ENCODE results near the gene TRMU.

The TRMU gene, protein sequence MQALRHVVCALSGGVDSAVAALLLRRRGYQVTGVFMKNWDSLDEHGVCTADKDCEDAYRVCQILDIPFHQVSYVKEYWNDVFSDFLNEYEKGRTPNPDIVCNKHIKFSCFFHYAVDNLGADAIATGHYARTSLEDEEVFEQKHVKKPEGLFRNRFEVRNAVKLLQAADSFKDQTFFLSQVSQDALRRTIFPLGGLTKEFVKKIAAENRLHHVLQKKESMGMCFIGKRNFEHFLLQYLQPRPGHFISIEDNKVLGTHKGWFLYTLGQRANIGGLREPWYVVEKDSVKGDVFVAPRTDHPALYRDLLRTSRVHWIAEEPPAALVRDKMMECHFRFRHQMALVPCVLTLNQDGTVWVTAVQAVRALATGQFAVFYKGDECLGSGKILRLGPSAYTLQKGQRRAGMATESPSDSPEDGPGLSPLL

GRCh38 chr22:46335201-46336118 lies at the start of gene TRMU:
TSS of gene TRMU (plus strand) at chr22:46335714. CDS start at chr22:46335765, 51 bp downstream.
- no peak for DNase-seq

GRCh38 chr22:46286006-46286405 lies 49.5 kb upstream of the TRMU start:
- DNase-seq, result no peak

DNA sequence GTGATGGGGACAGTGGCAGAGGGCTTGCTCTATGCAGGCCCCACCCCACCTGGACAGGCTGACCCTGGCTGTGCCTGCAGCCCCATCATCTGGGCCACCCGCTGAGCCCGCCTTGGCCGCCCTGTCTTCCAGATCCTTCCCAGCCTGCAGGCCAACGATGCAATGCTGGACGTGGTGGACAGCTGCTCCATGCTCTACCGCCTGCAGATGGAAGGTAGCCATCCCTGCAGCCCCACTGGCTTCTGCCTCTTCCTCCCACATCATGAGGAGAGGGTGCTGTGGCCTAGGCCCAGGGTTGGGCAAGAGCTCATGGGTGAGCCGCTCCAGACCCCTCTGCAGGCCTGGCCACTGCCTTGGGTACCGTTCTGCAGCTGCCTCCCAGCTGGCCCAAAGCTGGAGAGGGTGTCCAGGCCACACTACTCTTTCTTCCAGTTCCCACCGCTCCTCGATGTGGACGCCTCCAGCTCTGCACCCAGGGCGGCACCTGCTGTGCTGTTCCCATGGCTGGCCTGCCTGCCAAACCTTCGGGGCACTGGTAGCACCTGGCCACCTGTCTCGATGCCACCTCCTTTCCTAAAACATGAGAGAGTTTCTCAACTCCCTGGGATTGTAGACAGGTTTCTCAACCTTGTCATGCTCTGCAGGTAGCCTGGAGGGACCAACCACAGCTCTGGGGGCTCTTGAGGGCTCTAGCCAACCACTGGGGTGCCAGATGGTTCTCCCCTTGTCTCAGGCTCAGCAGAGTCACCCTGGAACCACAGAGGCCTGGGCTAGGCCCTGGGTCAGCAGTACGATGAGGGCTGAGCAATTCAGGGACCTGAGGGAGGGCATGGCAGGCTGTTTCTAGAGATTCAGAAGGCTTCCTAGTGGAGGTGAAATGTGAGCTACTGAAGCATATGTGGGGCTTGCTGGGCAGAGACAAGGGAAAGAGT lies 48.3 kb upstream of the TRMU start:
- no peak for DNase-seq

GRCh38 chr22:46287873-46288751 lies 47.4 kb upstream of the TRMU start:
- no peak for DNase-seq

GRCh38 chr22:46288846-46289243 lies 46.7 kb upstream of the TRMU start:
- no peak for DNase-seq

DNA sequence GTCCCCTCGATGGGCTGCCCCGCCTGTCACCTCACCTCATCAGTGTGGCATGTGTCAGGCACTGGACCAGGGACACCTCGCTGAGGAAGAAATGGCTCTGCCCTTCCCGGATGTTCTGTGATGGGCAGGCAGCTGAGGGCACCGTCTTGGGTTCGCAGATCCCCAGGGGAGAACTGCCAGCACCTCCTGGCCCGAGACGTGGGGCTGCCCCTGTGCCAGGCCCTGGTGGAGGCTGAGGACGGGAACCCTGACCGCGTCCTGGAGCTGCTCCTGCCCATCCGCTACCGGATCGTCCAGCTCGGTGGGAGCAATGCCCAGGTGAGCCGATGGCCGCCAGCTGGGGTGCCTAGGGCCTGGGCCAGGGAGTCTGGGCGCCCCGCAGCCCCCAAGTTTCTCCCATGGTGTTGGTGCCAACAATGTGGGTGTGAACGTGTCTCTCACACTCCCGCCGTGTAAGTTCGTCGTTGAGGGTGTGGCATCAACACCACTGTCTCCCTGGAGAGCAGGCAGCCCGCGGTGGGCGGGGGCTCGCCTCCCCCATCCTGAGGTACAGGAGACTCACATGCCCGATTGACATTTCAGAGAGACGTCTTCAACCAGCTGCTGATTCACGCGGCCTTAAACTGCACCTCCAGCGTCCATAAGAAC lies 46.1 kb upstream of the TRMU start:
- DNase-seq, result no peak

GRCh38 chr22:46290121-46290842 lies 45.2 kb upstream of the TRMU start:
- DNase-seq, result no peak

DNA sequence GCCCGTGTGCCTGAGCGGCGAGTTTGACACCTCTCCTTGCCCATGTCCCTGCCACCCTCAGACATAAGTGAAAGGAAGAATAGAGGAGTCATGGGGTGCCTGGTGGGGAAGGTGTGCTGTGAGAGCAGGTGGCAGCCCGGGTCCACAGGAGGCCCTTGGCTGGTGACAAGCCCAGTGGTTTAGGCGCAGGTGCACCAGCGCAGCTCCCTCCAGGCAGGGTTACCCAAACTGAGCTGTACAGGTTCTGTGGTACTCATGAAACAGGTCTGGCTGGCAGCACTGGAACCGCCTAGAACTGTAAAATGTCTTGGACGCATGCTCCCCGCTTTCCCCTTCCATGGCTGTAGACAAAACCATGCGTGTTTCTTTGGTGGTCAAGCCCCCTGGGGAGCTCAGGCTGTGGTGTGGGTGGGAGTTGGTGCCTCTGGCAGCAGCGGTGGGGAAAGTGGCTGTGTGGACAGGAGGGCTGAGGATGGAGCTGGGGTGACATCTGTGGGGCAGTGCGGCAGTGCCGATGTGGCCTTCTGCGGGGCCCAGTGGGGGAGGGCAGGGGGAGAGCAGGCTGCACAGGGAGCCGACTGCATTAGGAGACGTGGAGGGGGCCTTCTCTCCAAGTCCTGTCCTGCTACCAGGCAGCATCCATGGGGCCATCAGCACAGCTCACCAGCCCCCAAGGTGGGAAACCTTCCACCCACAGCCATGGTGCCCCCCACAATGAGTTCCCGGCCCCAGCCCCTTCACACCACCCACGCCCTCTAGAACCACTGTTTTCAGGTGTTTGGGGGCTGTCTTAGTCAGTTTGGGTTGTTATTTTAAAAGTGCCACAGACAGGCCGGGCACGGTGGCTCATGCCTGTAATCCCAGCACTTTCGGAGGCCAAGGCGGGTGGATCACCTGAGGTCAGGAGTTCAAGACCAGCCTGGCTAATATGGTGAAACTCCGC lies 44.4 kb upstream of the TRMU start:
- no peak for DNase-seq

DNA sequence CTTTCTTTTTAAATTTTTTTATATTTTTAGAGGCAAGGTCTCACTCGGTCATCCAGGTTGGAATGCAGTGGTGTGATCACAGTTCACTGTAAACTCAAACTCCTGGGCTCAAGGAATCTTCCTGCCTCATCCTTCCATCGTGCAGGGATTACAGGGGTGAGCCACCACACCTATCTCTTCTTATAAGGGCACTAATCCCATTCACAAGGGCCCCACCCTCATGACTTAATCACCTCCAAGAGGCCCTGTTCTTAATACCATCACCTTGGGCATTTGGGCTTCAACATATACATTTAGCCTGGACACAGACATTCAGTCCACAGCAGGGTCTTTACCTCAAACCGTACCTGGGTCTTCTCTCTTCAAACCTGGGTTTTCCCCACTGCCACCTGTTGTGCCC lies 43.3 kb upstream of the TRMU start:
- no peak for DNase-seq

DNA sequence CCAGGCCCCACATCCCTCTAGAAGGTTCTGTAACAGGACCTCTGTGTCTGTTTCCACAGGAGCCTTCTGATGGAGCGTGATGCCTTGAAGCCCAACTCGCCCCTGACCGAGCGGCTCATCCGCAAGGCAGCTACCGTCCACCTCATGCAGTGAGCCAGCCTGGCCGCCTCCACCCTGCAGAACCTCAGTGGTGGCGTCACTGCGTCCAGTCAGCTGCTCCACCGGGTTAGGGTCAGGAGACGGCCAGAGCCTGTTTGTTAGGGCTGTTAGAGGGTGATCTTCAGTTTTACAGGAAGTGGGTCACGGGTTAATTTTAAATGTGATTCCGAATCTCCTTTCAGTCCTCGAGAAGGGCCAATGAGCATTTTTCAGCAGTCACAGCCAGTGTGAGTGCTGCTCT lies 42.8 kb upstream of the TRMU start:
- DNase-seq, result no peak

GRCh38 chr22:46293577-46294260 lies 41.8 kb upstream of the TRMU start:
- DNase-seq, result no peak

GRCh38 chr22:46294784-46295183 lies 40.7 kb upstream of the TRMU start:
- no peak for DNase-seq

- no peak for DNase-seq
Observed at GRCh38 chr22:46295277-46295971, 40.1 kb upstream of the TRMU start.

DNA sequence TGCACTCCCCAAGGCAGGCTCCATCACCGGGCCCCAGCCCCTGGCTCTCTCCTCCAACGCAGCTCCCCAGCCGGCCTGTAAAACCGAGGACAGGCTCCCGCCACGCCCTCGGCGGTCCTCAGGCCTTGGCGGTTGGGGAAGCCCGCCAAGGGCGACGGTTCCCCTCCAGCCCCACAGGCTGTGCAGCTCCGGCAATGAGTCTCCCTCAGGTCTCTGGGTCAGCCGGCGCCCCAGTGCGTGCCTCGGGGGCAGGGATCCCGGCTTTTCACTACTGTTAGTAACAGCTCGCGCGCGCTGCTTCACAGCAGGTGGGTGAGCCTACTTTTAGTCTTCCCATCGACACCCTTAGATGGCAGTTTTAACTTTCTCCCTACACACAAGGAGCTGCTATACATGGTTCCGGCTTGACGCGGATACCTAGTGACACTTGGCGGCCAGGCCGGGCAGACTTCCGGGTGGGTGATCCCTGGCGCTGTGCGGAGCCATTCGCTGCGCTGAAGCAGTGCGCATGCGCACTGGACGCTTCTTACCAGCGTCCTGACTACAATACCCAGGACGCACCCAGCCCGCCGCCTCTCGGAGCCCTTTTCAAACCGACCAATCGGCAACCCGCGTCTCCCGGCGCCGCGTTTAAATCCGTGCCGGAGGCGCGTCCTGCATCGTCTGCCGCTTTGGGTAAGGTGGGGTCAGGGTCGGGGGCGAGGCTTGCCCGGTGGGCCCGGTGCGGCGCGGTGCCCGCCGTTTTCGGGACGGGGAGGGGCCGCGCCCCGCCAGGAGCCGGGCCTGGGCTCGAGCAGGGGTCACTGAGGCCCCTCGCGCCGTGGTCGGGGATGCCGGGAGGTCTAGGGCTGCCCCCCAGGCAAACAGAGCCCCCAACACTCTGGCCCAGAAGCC lies 39.0 kb upstream of the TRMU start, which contains the start of gene GTSE1:
GTSE1 (plus strand) TSS at position 614 of the 894 bp plus-strand sequence. CDS start 531 bp downstream, outside the sequence.
- DNase-seq, result no peak

GRCh38 chr22:46297151-46297812 lies 38.2 kb upstream of the TRMU start:
- no peak for DNase-seq

DNA sequence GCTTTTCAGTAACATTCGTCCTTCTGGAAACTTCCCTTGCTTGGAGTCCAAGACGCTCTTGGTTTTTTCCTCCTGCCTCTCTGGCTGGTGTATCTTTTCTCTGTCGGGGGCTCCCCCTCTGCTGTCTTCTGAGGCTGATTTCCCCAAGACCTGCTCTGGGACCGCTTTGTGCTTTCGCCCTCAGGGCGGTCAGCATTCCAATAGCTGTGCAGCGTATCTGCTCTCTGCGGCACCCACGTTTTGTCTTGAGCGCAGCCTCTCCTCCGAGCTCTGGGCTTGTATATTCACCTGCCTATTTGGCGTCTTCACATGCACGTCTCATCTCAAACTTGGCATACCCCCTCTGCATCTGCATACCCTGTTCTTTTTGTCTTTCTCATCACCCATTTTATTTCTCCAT lies 36.4 kb upstream of the TRMU start:
- no peak for DNase-seq
